ENCODE results near the gene CHID1.

DNA sequence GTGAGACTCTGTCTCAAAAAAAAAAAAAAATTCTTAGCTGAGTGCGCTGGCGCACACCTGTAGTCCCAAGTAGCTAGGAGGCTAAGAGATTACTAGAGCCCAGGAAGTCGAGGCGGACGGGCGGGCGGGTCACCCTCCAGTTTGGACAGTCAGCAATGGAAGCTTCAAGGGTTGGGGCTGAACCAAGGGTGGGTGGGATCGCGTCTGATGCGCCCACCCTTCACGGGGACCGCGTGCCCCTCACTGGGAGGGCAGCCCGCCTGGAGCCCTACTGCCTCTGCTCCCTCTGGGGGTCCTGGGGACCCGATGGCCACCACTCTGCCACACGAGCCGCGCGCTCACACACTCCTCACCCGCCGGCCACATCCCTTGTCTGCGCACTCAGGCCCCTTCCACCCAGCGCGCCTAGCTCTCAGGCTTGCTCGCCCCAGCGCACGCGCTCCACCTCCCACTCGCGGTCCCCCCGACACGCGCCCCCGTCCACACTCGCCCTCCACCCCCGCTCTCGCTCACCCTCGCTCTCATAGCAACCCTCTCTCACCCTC, 494 bp downstream of the CHID1 start:
- TF ChIP-seq, protein P1, sequence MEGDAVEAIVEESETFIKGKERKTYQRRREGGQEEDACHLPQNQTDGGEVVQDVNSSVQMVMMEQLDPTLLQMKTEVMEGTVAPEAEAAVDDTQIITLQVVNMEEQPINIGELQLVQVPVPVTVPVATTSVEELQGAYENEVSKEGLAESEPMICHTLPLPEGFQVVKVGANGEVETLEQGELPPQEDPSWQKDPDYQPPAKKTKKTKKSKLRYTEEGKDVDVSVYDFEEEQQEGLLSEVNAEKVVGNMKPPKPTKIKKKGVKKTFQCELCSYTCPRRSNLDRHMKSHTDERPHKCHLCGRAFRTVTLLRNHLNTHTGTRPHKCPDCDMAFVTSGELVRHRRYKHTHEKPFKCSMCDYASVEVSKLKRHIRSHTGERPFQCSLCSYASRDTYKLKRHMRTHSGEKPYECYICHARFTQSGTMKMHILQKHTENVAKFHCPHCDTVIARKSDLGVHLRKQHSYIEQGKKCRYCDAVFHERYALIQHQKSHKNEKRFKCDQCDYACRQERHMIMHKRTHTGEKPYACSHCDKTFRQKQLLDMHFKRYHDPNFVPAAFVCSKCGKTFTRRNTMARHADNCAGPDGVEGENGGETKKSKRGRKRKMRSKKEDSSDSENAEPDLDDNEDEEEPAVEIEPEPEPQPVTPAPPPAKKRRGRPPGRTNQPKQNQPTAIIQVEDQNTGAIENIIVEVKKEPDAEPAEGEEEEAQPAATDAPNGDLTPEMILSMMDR (conservative IDR thresholded peaks at IDR 0.05; ENCODE audit: low read length), result no peak
- TF ChIP-seq EZH2phosphoT487 (IDR thresholded peaks at IDR 0.05; ENCODE audit: borderline replicate concordance, low read depth, low read length), result no peak

All from OCI-LY7 (cell line).